Ishikawa (cell line): ENCODE results near the gene KCNH5.

Source experiments
- CREB1 ChIP-seq: IDR thresholded peaks from 2 replicates; pipeline ENCODE4 v1.6.1; 2012; ENCODE audit warnings: low read depth
- EP300 ChIP-seq: IDR thresholded peaks from 2 replicates; pipeline ENCODE4 v1.6.1; 2012; ENCODE audit warnings: borderline replicate concordance
- FOXM1 ChIP-seq: IDR thresholded peaks from 2 replicates; pipeline ENCODE4 v1.6.1; 2012; ENCODE audit warnings: low read depth, borderline replicate concordance
- MAX ChIP-seq: IDR thresholded peaks from 2 replicates; pipeline ENCODE4 v1.6.1; 2012
- TAF1 ChIP-seq: IDR thresholded peaks from 2 replicates; pipeline ENCODE4 v1.6.1; 2012; ENCODE audit warnings: low read depth, mild to moderate bottlenecking
- YY1 ChIP-seq: IDR thresholded peaks from 2 replicates; pipeline ENCODE4 v1.6.1; 2012; ENCODE audit warnings: low read depth

GRCh38 chr14:62886461-62886860, 158.8 kb downstream of the KCNH5 start:
- TF ChIP-seq YY1 (no peak), EP300 (no peak), FOXM1 (no peak), TAF1 (no peak), MAX (no peak), CREB1 (no peak)
